LHCN-M2 (cell line): ENCODE data around the gene RBM44. TPM values are rescaled to one million over a fixed set of nuclear protein-coding genes. Genes with fewer than 3 reads are reported as not detected.
A peak's percentile ranks its signal among the peaks of the same experiment; 100 is the strongest.

ENCODE experiments used
- DNase-seq: peaks from one replicate; pipeline ENCODE4 v3.0.0-alpha.2; 2012; ENCODE audit warnings: low read depth
- total RNA-seq: library from RNA; depleted of rRNA; stranded (reverse); fragments of >200 nt; gene quantifications from 2 replicates; pipeline ENCODE4 v1.2.3, GENCODE V29; 2014

RBM44 gene
- total RNA-seq, 1 experiment from 2014 or later = 0.34 TPM

GRCh38 chr2:237870754-237871651 is 72.4 kb downstream of the RBM44 start:
- no peak for DNase-seq

GRCh38 chr2:237872178-237872887 is 73.8 kb downstream of the RBM44 start:
- DNase-seq = no peak

- DNase-seq = no peak
These were observed 74.8 kb downstream of the RBM44 start for GRCh38 chr2:237873421-237873831.

GRCh38 chr2:237873897-237874551 is 75.4 kb downstream of the RBM44 start:
- DNase-seq = no peak

GRCh38 chr2:237874585-237875161 is 76.1 kb downstream of the RBM44 start:
- DNase-seq = peak; percentile 77

GRCh38 chr2:237875256-237876060 is 76.9 kb downstream of the RBM44 start:
- no peak for DNase-seq

GRCh38 chr2:237876061-237876526 is 77.5 kb downstream of the RBM44 start:
- DNase-seq = no peak

- no peak for DNase-seq
These were observed 78.0 kb downstream of the RBM44 start for GRCh38 chr2:237876532-237876931.

- no peak for DNase-seq
These were observed 78.4 kb downstream of the RBM44 start for GRCh38 chr2:237876951-237877491.

GRCh38 chr2:237877576-237878307 is 79.2 kb downstream of the RBM44 start:
- no peak for DNase-seq

GRCh38 chr2:237878321-237879057 is 79.9 kb downstream of the RBM44 start:
- DNase-seq = no peak

- DNase-seq = peak; percentile 51
These were observed 80.5 kb downstream of the RBM44 start for GRCh38 chr2:237879058-237879430.

GRCh38 chr2:237879991-237880560 is 81.5 kb downstream of the RBM44 start:
- no peak for DNase-seq

- no peak for DNase-seq
These were observed 84.2 kb downstream of the RBM44 start for GRCh38 chr2:237882510-237883481.

GRCh38 chr2:237883951-237884446 is 85.4 kb downstream of the RBM44 start:
- DNase-seq = no peak

- no peak for DNase-seq
These were observed 86.1 kb downstream of the RBM44 start for GRCh38 chr2:237884681-237885080.
